Lung (tissue), 12 donors: ENCODE measurements around the gene LAIR1. TPM values are rescaled to one million over a fixed set of nuclear protein-coding genes. Genes with fewer than 3 reads are reported as not detected.

Experiments
- ATAC-seq: fragments of 200-7000 bp; cut with Tn5 transposase; one replicate; pipeline ENCODE4 v1.9.1; 2020; ENCODE audit warnings: moderate number of reproducible peaks; ENCODE audit not compliant: insufficient read depth, low FRiP score
- DNase-seq, 3 donors: peaks; one replicate each; pipeline ENCODE4 v3.0.0-alpha.2; 2013 to 2017
- H3K27ac ChIP-seq, 2 donors: one replicate each; pipeline ENCODE4 v1.5.1; 2013; ENCODE audit warnings: mild to moderate bottlenecking in 2 of 2, moderate library complexity in 2 of 2, control low read depth in 1 of 2, inconsistent platforms in 1 of 2, low read depth in 1 of 2, low read length in 1 of 2
- H3K27me3 ChIP-seq, 3 donors: one replicate each; pipeline ENCODE4 v1.5.1; 2013; ENCODE audit warnings: low read length in 2 of 3; ENCODE audit not compliant: control insufficient read depth in 3 of 3, insufficient read depth in 3 of 3
- H3K36me3 ChIP-seq, 4 donors: one replicate each; pipeline ENCODE4 v1.5.1; 2013; ENCODE audit warnings: low read length in 4 of 4, mild to moderate bottlenecking in 1 of 4, moderate library complexity in 1 of 4; ENCODE audit not compliant: control insufficient read depth in 4 of 4, insufficient read depth in 4 of 4
- H3K4me1 ChIP-seq, 5 donors: one replicate each; pipeline ENCODE4 v1.5.1; 2013; ENCODE audit warnings: low read length in 5 of 5, mild to moderate bottlenecking in 2 of 5, moderate library complexity in 1 of 5; ENCODE audit not compliant: control insufficient read depth in 5 of 5, insufficient read depth in 5 of 5
- H3K4me3 ChIP-seq: one replicate; pipeline ENCODE4 v1.5.1; 2013; ENCODE audit warnings: mild to moderate bottlenecking, control low read depth, moderate library complexity
- H3K9ac ChIP-seq, 2 donors: one replicate each; pipeline ENCODE4 v1.5.1; 2013; ENCODE audit warnings: low read length in 2 of 2, control low read depth in 1 of 2; ENCODE audit not compliant: insufficient read depth in 1 of 2
- H3K9me3 ChIP-seq, 4 donors: one replicate each; pipeline ENCODE4 v1.5.1; 2013; ENCODE audit warnings: low read length in 3 of 4, mild to moderate bottlenecking in 1 of 4, moderate library complexity in 1 of 4; ENCODE audit not compliant: control insufficient read depth in 4 of 4, insufficient read depth in 3 of 4
- CTCF ChIP-seq: IDR thresholded peaks from 2 replicates; pipeline ENCODE4 v1.5.1; 2012; ENCODE audit warnings: mild to moderate bottlenecking; ENCODE audit errors: control extremely low read depth, extremely low read depth
- WGBS, 2 donors: extraction: QIAGEN DNeasy Blood & Tissue Kit; methylation state at CpG; one replicate each; pipeline ENCODE4 v1.1.7; 2013; 5-methylcytosine and 5-hydroxymethylcytosine counted together
- polyA plus RNA-seq, 2 donors: library from polyadenylated mRNA; stranded (reverse); fragments of 200-250 nt; gene quantifications; one replicate each; pipeline ENCODE4 v1.2.1, GENCODE V29; 2013
- total RNA-seq, 2 donors: library from RNA; depleted of rRNA in 1 of 2; stranded (reverse); fragments of >200 nt in 1 of 2; gene quantifications; one replicate each; pipeline ENCODE4 v1.2.1, GENCODE V29; 2014 to 2021
- donor health status: control.
- donor health status: control.
- donor health status: Bipolar disorder and iron deficiency.
- donor health status: healthy.
- donor health status: DM: yes; HTN: yes; CAD: no.

Gene LAIR1
- total and polyA plus RNA-seq, 4 donors = 27.4 to 253 (median 77.1) TPM

- Histone ChIP-seq H3K36me3 (no peaks in the 10 kb centered on the region), H3K9me3 (no peaks in the 10 kb centered on the region), H3K4me3 (no peak overlapping the region), H3K4me1 (peaks cover 0 to 4% (median 0%) of the 10 kb centered on the region in 5 donors), H3K27me3 (peaks cover 5 to 11% (median 6%) of the 10 kb centered on the region in 3 donors), H3K9ac (no peak overlapping the region), H3K27ac (no peak overlapping the region)
- DNase-seq (peak; percentile 61 to 80 (median 75)), ATAC-seq (no peak)
- TF ChIP-seq CTCF = peak; percentile 59
- WGBS, 2 donors = 24 to 35% methylated on average over 7 of the region's 7 CpGs
Observed at GRCh38 chr19:54390942-54391577, 26.3 kb upstream of the LAIR1 start.

GRCh38 chr19:54389553-54389952 is 24.8 kb upstream of the LAIR1 start:
- Histone ChIP-seq H3K36me3 (no peaks in the 10 kb centered on the region), H3K9me3 (no peaks in the 10 kb centered on the region), H3K27ac (no peak overlapping the region), H3K9ac (no peak overlapping the region), H3K4me1 (peaks cover 0 to 4% (median 0%) of the 10 kb centered on the region in 5 donors), H3K27me3 (peaks cover 5 to 11% (median 6%) of the 10 kb centered on the region in 3 donors), H3K4me3 (no peak overlapping the region)
- ATAC-seq (no peak), DNase-seq (no peak)
- no peak for TF ChIP-seq CTCF
- WGBS, 2 donors = 26 to 53% methylated on average over 4 of the region's 4 CpGs

GRCh38 chr19:54388802-54389139 is 24.0 kb upstream of the LAIR1 start:
- H3K4me3 ChIP-seq = no peak overlapping the region
- ATAC-seq = no peak
- peak overlapping the region in 1 of 2 donors; percentile 21 for H3K27ac ChIP-seq
- WGBS, 2 donors = 30 to 35% methylated on average over 9 of the region's 9 CpGs
- H3K4me1 ChIP-seq = peaks cover 0 to 4% (median 0%) of the 10 kb centered on the region in 5 donors
- H3K9ac ChIP-seq = no peak overlapping the region
- H3K9me3 ChIP-seq = no peaks in the 10 kb centered on the region
- peaks cover 5 to 11% (median 6%) of the 10 kb centered on the region in 3 donors for H3K27me3 ChIP-seq
- no peak for TF ChIP-seq CTCF
- DNase-seq = no peak
- no peaks in the 10 kb centered on the region for H3K36me3 ChIP-seq
